NCI-H226 (cell line): Measurements from ENCODE around the gene RLF.
"Not testable (repeated sequence)": the region's sequence is repeated elsewhere in the genome, so short reads cannot be mapped to it uniquely, and the experiment has no call there.

Experiments
- DNase-seq: peaks from one replicate; pipeline ENCODE4 v3.0.0-alpha.2; 2015

Gene RLF

DNA sequence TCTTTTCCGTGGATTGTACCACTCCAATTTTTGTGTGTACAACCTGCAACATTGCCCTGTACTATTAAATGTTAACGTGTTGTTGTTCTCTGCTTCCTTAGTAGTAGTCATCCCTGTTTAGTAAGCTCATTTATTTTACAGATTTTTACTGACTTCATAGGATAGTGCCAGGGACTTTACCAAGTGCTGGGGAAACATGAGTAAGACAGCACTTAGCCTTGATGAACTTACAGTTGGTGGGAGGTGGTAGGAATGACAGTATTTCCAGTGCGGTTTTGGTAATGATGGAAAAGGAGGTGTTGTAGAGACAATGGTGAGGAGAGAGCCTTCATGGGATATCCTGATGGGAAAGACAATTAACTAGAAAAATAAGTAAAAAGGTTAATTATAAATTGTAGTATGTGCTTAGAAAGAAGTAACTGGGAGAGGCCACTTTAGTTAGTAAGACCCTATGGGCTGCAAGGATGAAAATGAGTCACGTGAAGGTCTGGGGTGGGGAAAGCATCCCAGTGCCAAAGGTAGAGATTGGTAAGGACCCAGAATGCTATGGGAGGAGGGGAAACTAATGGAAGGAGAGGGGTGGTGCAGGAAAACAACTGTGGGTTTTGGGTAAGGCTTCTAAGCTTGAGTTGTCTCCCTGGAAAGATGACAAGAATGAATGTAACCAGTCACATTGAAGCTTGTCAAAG, 1.7 kb downstream of the RLF start:
- peak; percentile 22 for DNase-seq

DNA sequence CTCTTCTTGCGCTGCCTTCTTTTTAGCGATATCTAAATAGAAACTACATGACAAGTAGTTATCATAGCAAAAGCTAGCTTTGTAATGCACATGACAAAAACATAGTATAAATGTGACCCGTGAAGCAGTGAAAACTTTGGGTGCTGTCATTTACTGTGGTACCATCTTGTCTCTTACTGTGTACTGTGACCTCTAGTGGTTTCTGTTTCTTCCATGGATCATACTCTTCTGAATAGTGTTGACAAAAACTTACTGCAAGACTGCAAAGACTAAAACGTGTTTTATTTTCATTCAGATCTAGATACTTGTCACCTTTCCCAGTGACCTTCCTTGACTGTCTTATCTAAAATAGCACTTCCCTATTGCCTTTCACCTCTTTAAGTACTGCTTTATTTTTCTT, 6.1 kb downstream of the RLF start:
- no peak for DNase-seq

DNA sequence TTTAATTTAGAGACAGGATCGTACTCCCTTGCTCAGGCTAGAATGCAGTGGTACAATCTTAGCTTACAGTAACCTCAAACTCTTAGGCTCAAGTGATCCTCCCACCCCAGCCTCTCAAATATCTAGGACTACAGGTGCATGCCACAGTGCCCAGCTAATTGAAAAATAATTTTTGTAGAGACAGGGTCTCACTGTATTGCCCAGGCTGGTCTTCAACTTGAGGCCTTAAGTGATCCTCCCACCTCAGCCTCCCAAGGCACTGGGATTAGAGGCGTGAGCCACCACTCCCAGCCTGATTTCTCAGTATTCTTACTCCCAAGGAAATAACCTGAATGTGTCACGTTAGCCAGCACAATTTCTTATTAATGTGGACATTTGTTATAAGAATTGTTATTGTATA, 9.8 kb downstream of the RLF start:
- no peak for DNase-seq

DNA sequence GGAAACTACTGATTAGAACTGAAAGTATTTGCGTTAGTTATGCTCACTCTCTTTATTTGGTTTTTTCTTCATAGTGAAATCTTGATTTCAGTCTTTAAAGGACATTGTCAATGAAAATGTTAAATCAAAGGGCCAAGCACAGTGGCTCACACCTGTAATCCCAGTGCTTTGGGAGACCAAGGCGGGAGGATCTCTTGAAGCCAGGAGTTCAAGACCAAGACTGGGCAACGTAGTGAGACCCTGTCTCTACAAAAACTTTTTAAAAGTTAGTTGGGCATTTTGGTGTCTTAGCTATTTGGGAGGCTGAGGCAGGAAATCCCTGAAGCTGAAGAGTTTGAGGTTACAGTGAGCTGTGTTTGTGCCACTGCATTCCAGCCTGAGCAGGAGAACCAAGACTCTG, 13.6 kb downstream of the RLF start:
- DNase-seq: no peak

GRCh38 chr1:40176989-40177388, 15.8 kb downstream of the RLF start:
- DNase-seq: not testable (repeated sequence)

DNA sequence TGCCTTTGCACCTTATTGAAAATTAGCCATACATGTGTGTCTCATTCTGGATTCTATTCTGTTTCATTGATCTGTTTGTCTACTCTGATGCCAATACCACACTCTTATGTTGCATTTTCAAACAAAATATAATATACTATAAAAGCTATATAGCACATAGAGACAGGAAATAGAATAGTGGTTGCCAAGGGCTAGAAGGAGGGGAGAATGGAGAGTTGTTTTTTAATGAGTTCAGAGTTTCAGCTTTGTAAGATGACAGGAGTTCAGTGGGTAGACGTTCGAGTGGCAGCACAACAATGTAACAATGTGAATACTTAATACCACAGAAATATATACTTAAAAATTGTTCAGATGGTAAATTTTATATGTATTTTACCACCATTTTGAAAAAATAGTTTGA, 17.0 kb downstream of the RLF start:
- DNase-seq: no peak

GRCh38 chr1:40179496-40180089, 18.4 kb downstream of the RLF start:
- DNase-seq: no peak

- DNase-seq: no peak
Measured at GRCh38 chr1:40183055-40183710, 22.0 kb downstream of the RLF start.

GRCh38 chr1:40184193-40184592, 23.0 kb downstream of the RLF start:
- DNase-seq: no peak

DNA sequence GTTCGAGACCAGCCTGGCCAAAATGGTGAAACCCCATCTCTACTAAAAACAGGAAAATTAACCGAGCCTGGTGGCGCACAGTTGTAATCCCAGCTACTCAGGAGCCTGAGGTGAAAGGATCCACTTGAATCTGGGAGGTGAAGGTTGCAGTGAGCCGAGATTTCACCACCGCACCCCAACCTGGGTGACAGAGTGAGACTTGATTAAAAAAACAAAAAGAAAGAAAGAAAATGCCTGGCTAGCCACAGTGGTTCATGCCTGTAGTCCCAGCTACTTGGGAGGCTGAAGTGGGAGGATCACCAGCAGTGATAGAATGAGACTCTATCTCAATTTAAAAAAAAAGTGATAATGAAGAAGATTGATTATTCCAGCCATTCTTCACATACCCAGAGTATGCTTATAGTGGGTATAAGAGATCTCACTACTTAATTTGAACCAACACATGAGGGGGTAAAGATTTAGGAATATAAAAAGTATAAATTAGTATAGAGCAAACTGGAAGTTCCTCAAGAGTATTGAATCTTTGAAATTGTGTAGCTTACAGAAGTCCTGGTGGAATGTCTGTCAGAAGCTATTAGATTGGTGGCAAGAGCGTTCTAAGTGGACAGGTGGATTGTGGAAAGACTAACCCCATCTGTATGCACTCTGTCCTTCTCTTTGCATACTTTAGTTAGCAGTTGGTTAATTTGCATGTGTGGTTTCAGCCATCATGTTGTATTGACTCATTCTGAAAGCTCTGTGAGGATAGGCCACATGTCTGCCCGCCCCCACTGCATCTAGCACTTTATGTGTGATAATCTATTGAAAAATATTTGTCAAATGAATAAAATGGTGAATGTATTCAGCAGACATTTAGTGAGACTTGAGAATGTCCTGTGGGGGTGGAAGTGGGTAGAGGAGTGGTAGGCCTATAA, 25.0 kb downstream of the RLF start:
- DNase-seq: peak; percentile 67

DNA sequence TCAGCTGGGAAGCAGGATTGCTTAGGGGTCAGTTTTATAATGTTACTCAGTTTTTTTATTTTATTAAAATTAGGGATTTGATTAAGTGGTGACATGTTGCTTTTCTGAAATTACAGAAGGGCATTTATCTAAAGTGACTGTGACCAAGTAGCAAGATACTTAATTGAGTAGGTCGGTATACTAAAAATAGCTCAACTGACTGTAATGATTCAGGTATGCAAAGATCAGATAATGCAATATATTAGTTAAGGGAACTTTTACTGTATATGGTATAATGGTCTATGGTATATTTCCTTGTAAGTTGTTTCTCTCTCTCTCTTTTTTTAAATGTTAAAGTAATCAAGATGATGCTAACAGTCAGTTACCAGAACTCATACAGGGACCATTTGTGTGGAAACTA, 26.2 kb downstream of the RLF start:
- no peak for DNase-seq

DNA sequence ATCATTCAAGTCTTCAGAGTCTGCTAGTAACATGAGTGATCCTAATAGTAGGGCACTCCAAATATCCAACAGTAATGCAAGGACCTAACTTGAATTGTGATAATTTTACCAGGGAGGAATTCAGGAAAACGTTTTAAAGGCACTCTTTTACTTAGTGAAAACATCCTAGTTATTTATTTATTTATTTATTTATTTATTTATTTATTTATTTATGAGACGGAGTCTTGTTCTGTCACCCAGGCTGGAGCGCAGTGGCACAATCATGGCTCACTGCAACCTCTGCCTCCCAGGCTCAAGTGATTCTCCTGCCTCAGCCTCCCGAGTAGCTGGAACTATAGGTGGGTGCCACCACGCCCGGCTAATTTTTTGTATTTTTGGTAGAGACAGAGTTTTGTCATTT, 33.5 kb downstream of the RLF start:
- DNase-seq: not testable (repeated sequence)

DNA sequence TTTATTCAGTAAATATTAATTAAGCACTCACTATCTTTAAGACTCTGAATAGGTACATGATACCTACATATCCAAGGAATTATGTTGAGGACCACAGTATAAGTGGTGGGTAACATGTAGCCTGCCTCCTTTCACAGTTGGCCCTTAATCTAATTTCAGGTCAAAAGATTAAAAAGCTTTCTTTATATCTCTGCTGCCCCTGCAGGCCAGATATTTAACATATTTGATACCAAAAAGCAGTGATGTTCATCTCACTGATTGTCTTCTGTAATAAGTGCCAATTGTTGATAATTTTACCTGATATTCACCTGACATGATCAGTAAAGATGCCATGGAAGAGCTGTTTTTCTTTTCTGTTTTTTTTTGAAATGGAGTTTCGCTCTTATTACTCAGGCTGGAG, 36.5 kb downstream of the RLF start:
- no peak for DNase-seq

- DNase-seq: no peak
Measured at GRCh38 chr1:40199126-40199525, 37.9 kb downstream of the RLF start.

- no peak for DNase-seq
Measured at GRCh38 chr1:40204856-40205255, 43.7 kb downstream of the RLF start.

- no peak for DNase-seq
Measured at GRCh38 chr1:40210511-40211204, 49.5 kb downstream of the RLF start.

DNA sequence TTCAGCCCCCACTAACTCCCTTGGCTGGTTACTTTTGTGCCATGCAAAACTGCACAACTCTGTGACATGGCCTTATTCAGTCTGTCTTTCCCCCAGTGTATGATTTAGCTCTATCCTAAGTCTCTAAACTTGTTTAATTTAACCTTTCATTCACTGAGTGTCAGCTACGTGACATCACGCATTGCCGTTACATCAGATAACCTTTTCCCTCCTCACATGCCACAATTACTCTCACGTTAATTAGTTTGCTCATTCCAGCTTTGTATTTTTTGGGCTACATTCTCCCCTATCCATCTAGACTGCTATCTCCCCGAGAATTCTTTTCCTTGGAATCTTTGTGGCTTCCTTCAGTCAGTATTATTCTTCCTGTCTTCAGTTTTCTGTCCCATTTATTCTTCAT, 57.1 kb downstream of the RLF start:
- no peak for DNase-seq

DNA sequence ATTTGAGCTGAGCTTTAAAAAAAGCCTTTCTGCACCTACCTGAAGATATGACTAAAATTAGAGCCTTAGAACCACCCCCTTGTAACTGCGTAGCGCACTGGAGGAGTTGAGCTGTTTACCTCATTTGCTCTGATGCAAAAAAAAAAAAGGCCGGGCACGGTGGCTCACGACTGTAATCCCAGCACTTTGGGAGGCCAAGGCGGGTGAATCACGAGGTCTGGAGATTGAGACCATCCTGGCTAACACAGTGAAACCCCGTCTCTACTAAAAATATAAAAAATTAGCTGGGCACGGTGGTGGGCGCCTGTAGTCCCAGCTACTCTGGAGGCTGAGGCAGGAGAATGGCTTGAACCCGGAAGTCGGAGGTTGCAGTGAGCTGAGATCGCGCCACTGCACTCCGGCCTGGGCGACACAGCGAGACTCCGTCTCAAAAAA, 60.3 kb downstream of the RLF start:
- DNase-seq: not testable (repeated sequence)

GRCh38 chr1:40221977-40222772, 61.0 kb downstream of the RLF start:
- DNase-seq: no peak

DNA sequence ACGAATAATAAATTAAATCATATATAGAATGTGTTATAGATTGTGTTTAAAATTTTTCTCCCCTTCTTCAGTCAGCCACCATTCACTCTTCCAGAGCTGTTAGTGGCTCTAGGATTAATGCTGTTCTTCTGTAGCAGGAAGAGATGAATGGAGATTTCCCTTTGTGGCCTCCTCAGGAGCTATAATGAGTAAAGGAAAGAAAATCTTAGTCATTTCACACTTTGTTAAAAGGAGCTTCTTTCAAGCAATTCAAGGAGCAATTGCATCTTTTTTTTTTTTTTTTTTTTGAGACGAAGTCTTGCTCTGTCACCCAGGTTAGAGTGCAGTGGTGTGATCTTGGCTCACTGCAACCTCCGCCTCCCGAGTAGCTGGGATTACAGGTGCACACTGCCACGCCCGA, 62.9 kb downstream of the RLF start:
- DNase-seq: no peak

GRCh38 chr1:40226192-40226591, 65.0 kb downstream of the RLF start:
- no peak for DNase-seq

- DNase-seq: no peak
Measured at GRCh38 chr1:40232444-40232843, 71.3 kb downstream of the RLF start.
